ENCODE measurements around the gene SPINT1. TPM values are rescaled to one million over a fixed set of nuclear protein-coding genes. Genes with fewer than 3 reads are reported as not detected.
"Not testable (repeated sequence)": the region's sequence is repeated elsewhere in the genome, so short reads cannot be mapped to it uniquely, and the experiment has no call there.

SPINT1 gene
- total RNA-seq, 1 donor from 2014 or later, result 5.1 TPM

- DNase-seq, result peak; percentile 4
Measured at GRCh38 chr15:40859206-40859851, 15.5 kb downstream of the SPINT1 start.

GRCh38 chr15:40861147-40861546 is 17.3 kb downstream of the SPINT1 start:
- DNase-seq, result not testable (repeated sequence)

GRCh38 chr15:40863660-40864270 is 19.9 kb downstream of the SPINT1 start:
- no peak for DNase-seq

GRCh38 chr15:40867199-40867598 is 23.4 kb downstream of the SPINT1 start:
- no peak for DNase-seq

GRCh38 chr15:40869686-40870085 is 25.8 kb downstream of the SPINT1 start:
- DNase-seq, result no peak

GRCh38 chr15:40870716-40871115 is 26.9 kb downstream of the SPINT1 start:
- DNase-seq, result no peak

- no peak for DNase-seq
Measured at GRCh38 chr15:40871749-40872617, 28.1 kb downstream of the SPINT1 start.

GRCh38 chr15:40872791-40873693 is 29.2 kb downstream of the SPINT1 start:
- no peak for DNase-seq

GRCh38 chr15:40873694-40874561 is 30.1 kb downstream of the SPINT1 start, which contains the start of gene RHOV:
Gene RHOV, minus strand, starts transcription at chr15:40874234. Its CDS starts 95 bp downstream, at chr15:40874139.
- peak; percentile 38 for DNase-seq

GRCh38 chr15:40875991-40876730 is 32.3 kb downstream of the SPINT1 start:
- no peak for DNase-seq

GRCh38 chr15:40877694-40878093 is 33.8 kb downstream of the SPINT1 start:
- no peak for DNase-seq

GRCh38 chr15:40878785-40879184 is 34.9 kb downstream of the SPINT1 start:
- no peak for DNase-seq

GRCh38 chr15:40879609-40880008 is 35.8 kb downstream of the SPINT1 start:
- DNase-seq, result no peak

GRCh38 chr15:40881351-40881750 is 37.5 kb downstream of the SPINT1 start:
- DNase-seq, result no peak

GRCh38 chr15:40886586-40886985 is 42.7 kb downstream of the SPINT1 start:
- no peak for DNase-seq

- no peak for DNase-seq
Measured at GRCh38 chr15:40889112-40889511, 45.3 kb downstream of the SPINT1 start.

- no peak for DNase-seq
Measured at GRCh38 chr15:40891138-40891537, 47.3 kb downstream of the SPINT1 start.

GRCh38 chr15:40891810-40892446 is 48.1 kb downstream of the SPINT1 start:
- peak; percentile 16 for DNase-seq

- DNase-seq, result no peak
Measured at GRCh38 chr15:40892447-40893012, 48.7 kb downstream of the SPINT1 start.

Measured in occipital lobe (tissue), 2 donors.